H54 (cell line): ENCODE measurements around the gene CBL.

Experiments
- DNase-seq: peaks from one replicate; pipeline ENCODE4 v3.0.0; 2011; ENCODE audit warnings: low spot score, mixed read lengths; ENCODE audit not compliant: insufficient read length
- FAIRE-seq: peaks from 3 replicates; lab custom pipeline; 2011; peaks lifted over from hg19 to GRCh38; lab: Jason Lieb, UNC
- POLR2A ChIP-seq: IDR thresholded peaks from 2 replicates; pipeline ENCODE4 v1.6.1; 2011; ENCODE audit warnings: low read depth, mild to moderate bottlenecking, low read length

CBL gene

GRCh38 chr11:119309953-119310681 is 104.0 kb downstream of the CBL start:
- no peak for DNase-seq
- no peak for FAIRE-seq
- no peak for TF ChIP-seq POLR2A

- no peak for FAIRE-seq
- TF ChIP-seq POLR2A = no peak
- DNase-seq = no peak
Observed at GRCh38 chr11:119310682-119311052, 104.5 kb downstream of the CBL start.

- FAIRE-seq (no peak), DNase-seq (no peak)
- no peak for TF ChIP-seq POLR2A
Observed at GRCh38 chr11:119314726-119315125, 108.6 kb downstream of the CBL start.

DNA sequence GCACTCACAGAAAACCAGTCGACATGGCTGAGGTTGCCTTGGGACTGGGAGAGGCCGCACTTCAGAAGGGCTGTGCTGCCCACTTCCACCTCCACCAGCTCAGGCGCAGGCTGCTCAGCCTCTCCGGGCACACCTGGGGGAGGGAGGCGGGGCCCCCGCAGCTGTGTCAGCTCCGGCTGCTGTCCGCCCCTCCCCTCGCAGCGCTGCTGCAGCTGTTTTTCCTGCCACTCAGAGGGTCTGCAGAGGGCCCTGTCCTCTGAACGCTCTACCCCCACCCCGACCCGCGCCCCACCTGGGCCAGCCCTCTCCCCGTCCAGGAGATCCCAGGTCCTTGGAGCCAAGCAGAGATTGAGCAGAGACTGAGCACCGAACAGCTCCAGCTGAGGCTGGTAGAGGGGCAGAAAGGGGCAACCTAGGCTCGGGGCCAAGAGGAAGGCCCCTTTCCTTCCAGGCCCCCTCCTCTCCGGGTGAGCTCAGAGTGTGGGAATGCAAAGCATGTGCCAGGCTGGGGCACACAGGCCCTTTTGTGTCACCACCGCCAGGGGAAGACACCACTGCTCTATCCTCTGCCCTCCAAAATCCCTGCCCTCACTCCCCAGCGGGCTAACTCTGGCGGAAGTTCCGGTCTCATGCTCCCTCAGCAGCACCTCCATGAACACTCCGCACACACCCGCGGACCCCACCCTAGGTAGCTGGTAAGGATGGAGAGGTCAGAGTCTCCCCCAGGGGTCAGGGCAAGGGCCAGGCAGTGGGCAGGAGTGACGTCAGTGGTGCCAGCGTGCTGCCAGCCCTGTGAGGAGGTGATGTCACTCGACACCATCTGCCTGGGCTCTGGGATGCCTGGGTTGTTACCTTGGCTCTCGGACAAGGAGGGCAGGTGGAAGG is 109.2 kb downstream of the CBL start:
- FAIRE-seq (no peak), DNase-seq (no peak)
- TF ChIP-seq POLR2A = no peak

GRCh38 chr11:119316016-119316728 is 110.0 kb downstream of the CBL start:
- DNase-seq (no peak), FAIRE-seq (no peak)
- TF ChIP-seq POLR2A = no peak

- no peak for DNase-seq
- no peak for FAIRE-seq
- no peak for TF ChIP-seq POLR2A
Observed at GRCh38 chr11:119316729-119317591, 110.8 kb downstream of the CBL start, which contains the start of gene MCAM. Gene MCAM, minus strand, starts transcription at chr11:119317130. Its CDS starts 29 bp downstream, at chr11:119317101.

DNA sequence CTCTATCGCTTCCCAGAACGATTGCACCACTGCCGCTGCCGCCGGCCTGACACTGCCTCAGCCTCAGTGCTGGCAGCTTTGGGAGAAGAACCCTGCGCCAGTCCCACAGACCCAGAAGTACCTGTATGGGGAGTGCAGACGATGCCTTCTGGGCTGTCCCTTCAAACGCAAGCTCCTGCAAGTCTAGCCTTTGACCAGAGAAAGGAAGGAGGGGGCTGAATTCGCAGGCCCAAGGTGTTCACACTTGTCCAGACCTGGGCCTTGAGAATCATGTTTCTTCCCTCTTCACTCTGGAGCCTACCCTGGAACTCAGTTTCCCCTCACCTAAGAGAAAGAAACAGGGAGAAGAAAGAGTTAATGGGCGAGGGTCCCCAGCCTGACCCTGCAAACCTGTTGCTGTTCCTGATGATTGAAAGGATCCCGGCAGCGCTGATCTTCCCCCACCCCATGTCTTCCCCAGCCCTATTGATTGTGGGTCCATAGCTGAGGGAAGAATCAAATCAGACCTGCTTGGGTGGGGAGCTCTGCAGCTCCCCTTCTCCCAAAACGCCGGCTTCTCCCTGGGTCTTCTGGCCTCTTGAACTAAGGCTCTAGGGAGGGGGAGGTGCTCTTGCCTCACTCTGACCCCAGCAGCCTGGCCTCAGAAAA is 111.6 kb downstream of the CBL start:
- DNase-seq (no peak), FAIRE-seq (no peak)
- TF ChIP-seq POLR2A = no peak

DNA sequence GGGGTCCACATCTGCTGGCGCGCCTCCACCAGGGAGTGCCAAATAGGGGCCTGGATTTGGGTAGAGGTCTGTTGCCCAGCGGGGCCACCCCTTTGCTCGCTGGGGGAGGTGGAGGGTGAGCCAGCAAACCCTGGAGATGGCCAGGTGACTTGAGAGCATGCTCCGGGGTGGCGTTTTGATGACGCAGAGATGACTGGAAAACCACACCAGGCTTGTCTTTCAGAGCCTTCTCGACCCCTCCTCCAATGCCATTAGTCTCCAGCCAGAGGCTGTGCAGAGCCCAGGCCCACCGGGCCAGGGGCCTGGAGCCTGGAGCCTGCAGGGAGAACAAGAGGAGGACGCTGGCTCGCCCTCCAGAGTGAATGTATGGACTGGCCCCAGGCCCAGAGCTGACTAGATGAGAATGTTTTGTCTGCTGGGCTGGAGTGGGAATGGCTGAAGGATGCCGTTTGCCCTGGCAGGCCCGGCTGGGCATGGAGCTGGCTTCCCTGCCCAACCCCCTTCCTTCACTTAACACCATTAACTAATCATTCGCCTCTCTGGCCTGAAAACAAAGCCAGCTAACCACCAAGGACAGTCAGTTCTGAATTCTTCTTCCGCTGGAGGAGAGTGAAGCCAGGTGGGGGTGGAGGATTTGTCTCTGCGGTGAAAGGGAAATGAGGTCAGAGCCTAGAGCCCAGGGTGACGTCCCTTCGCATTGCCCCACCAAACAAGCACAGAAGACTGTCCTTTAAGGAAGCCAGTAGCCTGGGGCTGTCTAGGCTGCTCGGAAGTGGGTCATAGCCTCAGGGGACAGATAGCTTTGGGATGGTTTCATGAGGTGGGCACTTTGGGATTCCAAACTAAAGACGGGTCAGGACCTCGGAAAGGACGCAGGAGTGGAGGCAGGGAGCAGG is 112.3 kb downstream of the CBL start:
- DNase-seq = peak; percentile 76
- no peak for FAIRE-seq
- no peak for TF ChIP-seq POLR2A

- FAIRE-seq = no peak
- TF ChIP-seq POLR2A = no peak
- no peak for DNase-seq
Observed at GRCh38 chr11:119319136-119319699, 113.1 kb downstream of the CBL start.

- no peak for TF ChIP-seq POLR2A
- no peak for DNase-seq
- FAIRE-seq = no peak
Observed at GRCh38 chr11:119319700-119320239, 113.6 kb downstream of the CBL start.

- TF ChIP-seq POLR2A = no peak
- DNase-seq (no peak), FAIRE-seq (no peak)
Observed at GRCh38 chr11:119320240-119320775, 114.2 kb downstream of the CBL start.
